AG04449 (cell line): ENCODE measurements around the gene REV1.
"Not testable (repeated sequence)": the region's sequence is repeated elsewhere in the genome, so short reads cannot be mapped to it uniquely, and the experiment has no call there.

Source experiments
- CTCF ChIA-PET: fragments of 350-600 bp; formaldehyde crosslinking; extraction: SDS; loops from one replicate; lab custom pipeline; 2021; ENCODE audit warnings: antibody characterized with exemption; lab: Yijun Ruan, JAX
- POLR2A ChIA-PET: fragments of 400-600, 350-600 bp; formaldehyde crosslinking; extraction: SDS; loops from one replicate; lab custom pipeline; 2020; ENCODE audit warnings: antibody characterized with exemption, inconsistent platforms; lab: Yijun Ruan, JAX
- DNase-seq: peaks from one replicate; pipeline ENCODE4 v3.0.0-alpha.2; 2010; ENCODE audit warnings: low read depth, low spot score
- H3K4me3 ChIP-seq: 2 replicates; pipeline ENCODE4 v1.5.1; 2011; ENCODE audit warnings: low read depth, mild to moderate bottlenecking, control low read depth, low read length
- TF ChIP-seq, protein P1 (sequence below): IDR thresholded peaks from one replicate; pipeline ENCODE4 v1.5.1; 2011; ENCODE audit warnings: mild to moderate bottlenecking, moderate library complexity, low read length, control low read depth, inconsistent platforms; ENCODE audit not compliant: insufficient read depth; ENCODE audit errors: missing control alignments

REV1 gene

GRCh38 chr2:99481527-99481926 is 8.3 kb downstream of the REV1 start:
- TF ChIP-seq, protein P1, sequence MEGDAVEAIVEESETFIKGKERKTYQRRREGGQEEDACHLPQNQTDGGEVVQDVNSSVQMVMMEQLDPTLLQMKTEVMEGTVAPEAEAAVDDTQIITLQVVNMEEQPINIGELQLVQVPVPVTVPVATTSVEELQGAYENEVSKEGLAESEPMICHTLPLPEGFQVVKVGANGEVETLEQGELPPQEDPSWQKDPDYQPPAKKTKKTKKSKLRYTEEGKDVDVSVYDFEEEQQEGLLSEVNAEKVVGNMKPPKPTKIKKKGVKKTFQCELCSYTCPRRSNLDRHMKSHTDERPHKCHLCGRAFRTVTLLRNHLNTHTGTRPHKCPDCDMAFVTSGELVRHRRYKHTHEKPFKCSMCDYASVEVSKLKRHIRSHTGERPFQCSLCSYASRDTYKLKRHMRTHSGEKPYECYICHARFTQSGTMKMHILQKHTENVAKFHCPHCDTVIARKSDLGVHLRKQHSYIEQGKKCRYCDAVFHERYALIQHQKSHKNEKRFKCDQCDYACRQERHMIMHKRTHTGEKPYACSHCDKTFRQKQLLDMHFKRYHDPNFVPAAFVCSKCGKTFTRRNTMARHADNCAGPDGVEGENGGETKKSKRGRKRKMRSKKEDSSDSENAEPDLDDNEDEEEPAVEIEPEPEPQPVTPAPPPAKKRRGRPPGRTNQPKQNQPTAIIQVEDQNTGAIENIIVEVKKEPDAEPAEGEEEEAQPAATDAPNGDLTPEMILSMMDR = no peak
- ChIA-PET CTCF (interaction anchor here (1.2 to 1.9 kb wide), 3 partner anchors 9 to 779 kb away, joined by 3 to 6 read pairs (median 5); partner anchors contain the start of genes EIF5B and REV1), POLR2A (no interaction called here)
- no peak overlapping the region for H3K4me3 ChIP-seq
- no peak for DNase-seq

DNA sequence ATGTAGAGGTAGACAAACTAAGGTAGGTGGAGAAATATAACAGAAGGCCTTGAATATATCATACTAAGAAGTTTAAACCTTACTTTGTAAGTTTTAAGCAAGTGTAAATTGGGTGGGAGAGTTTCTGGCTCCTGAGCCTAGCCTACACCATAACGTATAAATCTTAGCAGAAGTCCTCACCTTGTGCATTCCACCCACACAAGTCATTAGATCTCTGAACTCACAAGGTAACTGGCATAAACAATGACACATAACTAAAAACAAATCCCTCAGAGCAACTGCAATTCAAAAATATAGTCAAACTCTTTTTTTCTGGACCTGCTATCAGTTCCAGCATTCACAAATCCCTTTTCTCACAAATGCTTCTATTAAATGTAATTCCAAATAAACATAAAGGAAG is 9.4 kb downstream of the REV1 start:
- POLR2A ChIA-PET = no interaction called here
- DNase-seq = no peak
- H3K4me3 ChIP-seq = no peak overlapping the region
- CTCF ChIA-PET = no interaction called here
- TF ChIP-seq, protein P1 = no peak

GRCh38 chr2:99478632-99479031 is 11.2 kb downstream of the REV1 start:
- TF ChIP-seq, protein P1 = no peak
- no peak for DNase-seq
- no peak overlapping the region for H3K4me3 ChIP-seq
- ChIA-PET CTCF (interaction anchor here (1.0 kb wide), 1 partner anchor 10 kb away, joined by 4 read pairs; no protein-coding TSS in a partner anchor), POLR2A (no interaction called here)

DNA sequence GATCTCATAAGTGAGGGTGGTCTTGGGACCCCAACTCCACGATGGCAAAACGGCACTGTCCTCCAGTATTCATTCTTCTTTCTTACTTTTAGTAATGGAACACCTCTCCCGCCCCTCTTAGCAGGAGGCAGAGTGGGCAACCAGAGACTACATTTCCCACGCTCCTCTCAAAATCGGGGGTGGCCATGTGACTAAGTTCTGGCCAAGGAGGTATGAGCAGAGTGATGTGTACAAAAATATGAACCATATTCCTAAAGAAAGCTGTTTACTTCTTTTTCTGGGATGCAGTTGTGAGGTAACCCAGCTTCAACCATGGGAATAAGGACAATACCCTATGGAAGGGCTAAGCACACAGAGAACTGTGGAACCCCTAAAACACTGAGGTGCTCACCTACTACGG is 12.8 kb downstream of the REV1 start:
- TF ChIP-seq, protein P1 = no peak
- ChIA-PET POLR2A (no interaction called here), CTCF (no interaction called here)
- no peak for DNase-seq
- H3K4me3 ChIP-seq = no peak overlapping the region

- TF ChIP-seq, protein P1 = no peak
- no peak overlapping the region for H3K4me3 ChIP-seq
- ChIA-PET POLR2A (no interaction called here), CTCF (no interaction called here)
- no peak for DNase-seq
Measured at GRCh38 chr2:99476629-99477028, 13.2 kb downstream of the REV1 start.

DNA sequence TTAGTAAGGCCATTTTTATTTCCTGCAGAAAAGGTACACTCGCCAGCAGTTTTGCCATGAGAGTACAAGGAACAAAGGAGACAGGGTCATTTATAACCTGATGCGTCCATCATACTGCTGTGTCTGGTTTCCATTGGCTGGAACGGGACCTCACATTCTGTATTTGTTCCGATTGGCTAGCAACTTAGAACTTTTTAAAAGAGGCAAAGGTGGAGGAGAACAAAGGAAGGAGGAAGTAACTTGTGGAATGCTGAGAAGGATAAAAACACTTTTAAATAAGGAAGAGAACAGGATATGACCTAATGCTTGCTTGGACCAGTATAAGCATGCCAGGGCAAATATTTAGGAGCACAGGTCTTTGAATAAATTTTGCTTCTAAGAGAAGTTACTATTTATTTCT is 14.7 kb downstream of the REV1 start:
- CTCF ChIA-PET, DNase-seq, POLR2A ChIA-PET, H3K4me3 ChIP-seq: not testable (repeated sequence)

DNA sequence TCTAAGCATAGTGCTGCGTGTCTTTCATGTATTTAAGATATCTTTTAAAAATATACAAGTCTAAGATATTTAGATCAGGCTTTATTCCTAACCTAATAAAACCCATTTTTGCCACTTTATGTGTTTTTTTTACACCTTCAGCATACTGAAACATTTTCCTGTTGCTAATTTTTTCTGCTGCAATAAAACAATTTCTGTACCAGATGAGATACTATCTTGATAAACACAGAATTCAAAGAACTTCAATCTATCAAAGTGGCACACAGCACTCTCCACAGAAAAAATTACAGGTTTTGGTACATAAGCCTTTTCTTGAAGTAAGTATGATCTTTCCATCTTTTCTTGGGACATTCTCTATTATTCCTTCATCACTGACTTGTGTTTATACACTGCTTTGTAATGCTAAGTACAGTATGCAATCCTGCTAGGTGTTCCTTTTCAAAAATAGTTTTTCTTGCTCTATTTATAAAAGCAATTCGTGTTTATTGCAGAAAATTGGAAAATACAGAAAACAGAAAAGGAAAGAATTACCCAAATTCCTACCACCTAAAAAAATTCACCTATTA is 16.2 kb downstream of the REV1 start:
- H3K4me3 ChIP-seq = no peak overlapping the region
- TF ChIP-seq, protein P1 = no peak
- DNase-seq = no peak
- ChIA-PET POLR2A (no interaction called here), CTCF (no interaction called here)
